Measurements from ENCODE around the gene R3HCC1L.

- TF ChIP-seq POLR2AphosphoS5 (IDR thresholded peaks at IDR 0.05) (no peak), POLR2A (IDR thresholded peaks at IDR 0.05) (no peak), CTCF (IDR thresholded peaks at IDR 0.05) (no peak)
Measured at GRCh38 chr10:98196985-98197384, 62.5 kb downstream of the R3HCC1L start.

Data from breast epithelium (tissue), 3 donors.